Kidney epithelial cell (primary cell): ENCODE data around the gene MELK. TPM values are rescaled to one million over a fixed set of nuclear protein-coding genes. Genes with fewer than 3 reads are reported as not detected.

ENCODE experiments used
- DNase-seq: peaks from one replicate; pipeline ENCODE4 v3.0.0-alpha.2; 2010; ENCODE audit warnings: low read depth
- H3K27me3 ChIP-seq: 2 replicates; pipeline ENCODE4 v1.6.0; 2011; ENCODE audit warnings: low read length; ENCODE audit not compliant: control insufficient read depth, insufficient read depth
- H3K36me3 ChIP-seq: 2 replicates; pipeline ENCODE4 v1.5.1; 2011; ENCODE audit warnings: low read length; ENCODE audit not compliant: control insufficient read depth, insufficient read depth
- H3K4me3 ChIP-seq: 2 replicates; pipeline ENCODE4 v1.5.1; 2011; ENCODE audit warnings: low read depth, mild to moderate bottlenecking, control low read depth, low read length
- CTCF ChIP-seq: IDR thresholded peaks from 2 replicates; pipeline ENCODE4 v1.5.1; 2011; ENCODE audit warnings: mild to moderate bottlenecking, moderate library complexity, low read length, control low read depth, inconsistent platforms; ENCODE audit not compliant: insufficient read depth, poor library complexity, severe bottlenecking
- total RNA-seq: library from RNA; depleted of rRNA; stranded (reverse); fragments of >200 nt; gene quantifications from 2 replicates; pipeline ENCODE4 v1.2.3, GENCODE V29; 2015

MELK gene
- total RNA-seq, 1 donor from 2014 or later: 15.0 TPM

- DNase-seq: no peak
- H3K4me3 ChIP-seq: no peak overlapping the region
- TF ChIP-seq CTCF: no peak
- H3K36me3 ChIP-seq: no peaks in the 10 kb centered on the region
- no peaks in the 10 kb centered on the region for H3K27me3 ChIP-seq
Observed at GRCh38 chr9:36690412-36691168, 117.9 kb downstream of the MELK start.

GRCh38 chr9:36691671-36692070 is 119.0 kb downstream of the MELK start:
- H3K36me3 ChIP-seq: no peaks in the 10 kb centered on the region
- no peak for TF ChIP-seq CTCF
- H3K4me3 ChIP-seq: no peak overlapping the region
- no peak for DNase-seq
- no peaks in the 10 kb centered on the region for H3K27me3 ChIP-seq

- H3K27me3 ChIP-seq: no peaks in the 10 kb centered on the region
- TF ChIP-seq CTCF: no peak
- no peak overlapping the region for H3K4me3 ChIP-seq
- no peaks in the 10 kb centered on the region for H3K36me3 ChIP-seq
- DNase-seq: no peak
Observed at GRCh38 chr9:36698984-36699383, 126.3 kb downstream of the MELK start.

GRCh38 chr9:36704148-36704547 is 131.5 kb downstream of the MELK start:
- H3K4me3 ChIP-seq: no peak overlapping the region
- TF ChIP-seq CTCF: no peak
- H3K36me3 ChIP-seq: no peaks in the 10 kb centered on the region
- no peak for DNase-seq
- peaks cover 5% of the 10 kb centered on the region for H3K27me3 ChIP-seq

- no peak for DNase-seq
- H3K4me3 ChIP-seq: no peak overlapping the region
- no peak for TF ChIP-seq CTCF
- H3K27me3 ChIP-seq: peaks cover 2% of the 10 kb centered on the region
- no peaks in the 10 kb centered on the region for H3K36me3 ChIP-seq
Observed at GRCh38 chr9:36713515-36714490, 141.1 kb downstream of the MELK start.
